Measurements from ENCODE around the gene KANTR.

GRCh38 chrX:53050841-53051240 lies 43.1 kb upstream of the KANTR start:
- TF ChIP-seq CTCF (IDR thresholded peaks at IDR 0.05) (no peak), POLR2A (IDR thresholded peaks at IDR 0.05) (no peak)
